ENCODE results near the gene DDX59.

GRCh38 chr1:200652378-200652777, 17.3 kb downstream of the DDX59 start:
- TF ChIP-seq TSHZ2 (CRISPR knock-in tag; IDR thresholded peaks at IDR 0.05) (no peak), ARNTL (CRISPR knock-in tag; IDR thresholded peaks at IDR 0.05; ENCODE audit: borderline replicate concordance, low read depth) (no peak), TCF4 (CRISPR knock-in tag; IDR thresholded peaks at IDR 0.05; ENCODE audit: borderline replicate concordance) (no peak), PPARA (CRISPR knock-in tag; IDR thresholded peaks at IDR 0.05; ENCODE audit: borderline replicate concordance) (no peak), TOX (CRISPR knock-in tag; IDR thresholded peaks at IDR 0.05; ENCODE audit: borderline replicate concordance) (no peak), GLIS3 (CRISPR knock-in tag; IDR thresholded peaks at IDR 0.05) (no peak)
- TF ChIP-seq, protein P1, sequence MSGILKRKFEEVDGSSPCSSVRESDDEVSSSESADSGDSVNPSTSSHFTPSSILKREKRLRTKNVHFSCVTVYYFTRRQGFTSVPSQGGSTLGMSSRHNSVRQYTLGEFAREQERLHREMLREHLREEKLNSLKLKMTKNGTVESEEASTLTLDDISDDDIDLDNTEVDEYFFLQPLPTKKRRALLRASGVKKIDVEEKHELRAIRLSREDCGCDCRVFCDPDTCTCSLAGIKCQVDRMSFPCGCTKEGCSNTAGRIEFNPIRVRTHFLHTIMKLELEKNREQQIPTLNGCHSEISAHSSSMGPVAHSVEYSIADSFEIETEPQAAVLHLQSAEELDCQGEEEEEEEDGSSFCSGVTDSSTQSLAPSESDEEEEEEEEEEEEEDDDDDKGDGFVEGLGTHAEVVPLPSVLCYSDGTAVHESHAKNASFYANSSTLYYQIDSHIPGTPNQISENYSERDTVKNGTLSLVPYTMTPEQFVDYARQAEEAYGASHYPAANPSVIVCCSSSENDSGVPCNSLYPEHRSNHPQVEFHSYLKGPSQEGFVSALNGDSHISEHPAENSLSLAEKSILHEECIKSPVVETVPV (CRISPR knock-in tag; IDR thresholded peaks at IDR 0.05), result no peak
- TF ChIP-seq, protein P2, sequence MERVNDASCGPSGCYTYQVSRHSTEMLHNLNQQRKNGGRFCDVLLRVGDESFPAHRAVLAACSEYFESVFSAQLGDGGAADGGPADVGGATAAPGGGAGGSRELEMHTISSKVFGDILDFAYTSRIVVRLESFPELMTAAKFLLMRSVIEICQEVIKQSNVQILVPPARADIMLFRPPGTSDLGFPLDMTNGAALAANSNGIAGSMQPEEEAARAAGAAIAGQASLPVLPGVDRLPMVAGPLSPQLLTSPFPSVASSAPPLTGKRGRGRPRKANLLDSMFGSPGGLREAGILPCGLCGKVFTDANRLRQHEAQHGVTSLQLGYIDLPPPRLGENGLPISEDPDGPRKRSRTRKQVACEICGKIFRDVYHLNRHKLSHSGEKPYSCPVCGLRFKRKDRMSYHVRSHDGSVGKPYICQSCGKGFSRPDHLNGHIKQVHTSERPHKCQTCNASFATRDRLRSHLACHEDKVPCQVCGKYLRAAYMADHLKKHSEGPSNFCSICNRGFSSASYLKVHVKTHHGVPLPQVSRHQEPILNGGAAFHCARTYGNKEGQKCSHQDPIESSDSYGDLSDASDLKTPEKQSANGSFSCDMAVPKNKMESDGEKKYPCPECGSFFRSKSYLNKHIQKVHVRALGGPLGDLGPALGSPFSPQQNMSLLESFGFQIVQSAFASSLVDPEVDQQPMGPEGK (CRISPR knock-in tag; IDR thresholded peaks at IDR 0.05; ENCODE audit: borderline replicate concordance), result no peak
